ENCODE data around the gene DOK1.

DOK1 gene

DNA sequence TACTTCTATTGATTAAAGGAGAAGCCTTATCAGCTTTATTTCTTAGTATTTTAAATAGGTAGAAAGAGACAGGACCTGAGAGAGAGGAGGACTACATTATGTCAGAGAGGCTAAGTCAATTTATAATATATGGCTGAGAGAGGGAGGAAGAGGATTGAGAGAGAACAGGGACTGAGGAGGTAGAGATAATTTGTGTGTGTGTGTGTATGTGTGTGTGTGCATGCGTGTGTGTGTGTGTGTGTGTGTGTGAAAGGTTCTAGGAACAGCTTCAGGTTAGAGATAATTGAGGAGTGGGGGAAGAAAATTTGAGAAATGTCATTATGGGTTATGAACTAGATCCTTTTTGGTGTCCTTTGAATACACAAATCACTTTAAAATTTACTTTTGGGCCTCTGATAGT is 15.2 kb downstream of the DOK1 start:
- DNase-seq (ENCODE audit: low spot score) = no peak

- DNase-seq (ENCODE audit: low spot score) = no peak
Measured at GRCh38 chr2:74571058-74571457, 16.5 kb downstream of the DOK1 start.

- no peak for DNase-seq (ENCODE audit: low spot score)
Measured at GRCh38 chr2:74572178-74572925, 17.8 kb downstream of the DOK1 start.

- no peak for DNase-seq (ENCODE audit: low spot score)
Measured at GRCh38 chr2:74573747-74574562, 19.4 kb downstream of the DOK1 start.

DNA sequence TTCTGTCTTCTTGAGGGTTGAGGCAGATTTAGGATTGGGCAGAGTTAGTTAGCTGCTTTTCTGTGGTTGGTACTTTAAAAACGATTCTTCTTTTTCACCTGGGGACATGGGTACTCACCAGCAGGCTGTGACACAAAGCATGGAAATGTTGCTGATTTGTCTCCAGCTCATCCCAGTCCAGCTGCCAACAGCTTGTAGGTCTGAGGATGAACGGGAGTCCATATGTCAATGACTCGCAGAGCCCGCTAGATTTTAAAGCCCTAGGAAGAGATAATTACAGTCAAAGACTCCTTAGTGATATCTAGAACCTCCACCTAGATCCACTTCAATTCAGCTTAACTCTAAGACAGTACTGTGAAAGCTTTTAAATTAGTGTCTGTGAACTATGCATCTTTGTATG is 20.8 kb downstream of the DOK1 start:
- no peak for DNase-seq (ENCODE audit: low spot score)

DNA sequence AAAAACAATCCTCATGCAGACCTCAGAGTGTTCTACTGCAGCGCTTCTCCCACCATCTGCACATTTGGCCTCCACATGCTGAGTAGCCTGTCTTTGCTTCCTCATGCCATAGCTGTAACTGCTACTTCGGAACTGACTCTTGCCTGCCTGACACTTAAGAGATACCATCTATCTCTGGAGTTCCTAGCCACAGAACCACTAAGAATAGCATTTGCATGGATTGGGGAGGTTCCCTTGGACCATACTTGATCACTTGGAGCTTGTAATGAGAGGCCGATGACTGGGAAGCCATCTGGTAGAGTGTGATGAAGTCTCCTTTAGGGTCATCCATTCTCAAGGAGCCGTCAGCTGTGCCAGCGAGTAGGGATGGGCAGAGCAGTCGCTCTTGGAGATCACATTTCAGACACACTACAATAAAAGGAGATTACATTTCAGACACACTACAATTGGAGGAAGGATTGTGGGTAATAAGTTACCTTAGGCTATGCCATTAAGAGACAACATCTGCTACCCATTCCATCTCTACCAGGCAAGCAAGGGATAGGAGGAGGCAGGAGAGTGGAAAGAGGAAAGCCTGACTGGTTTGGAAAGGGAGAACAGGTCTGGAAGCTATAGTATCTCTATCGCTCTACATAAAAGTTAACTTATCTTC is 21.8 kb downstream of the DOK1 start:
- no peak for DNase-seq (ENCODE audit: low spot score)

DNA sequence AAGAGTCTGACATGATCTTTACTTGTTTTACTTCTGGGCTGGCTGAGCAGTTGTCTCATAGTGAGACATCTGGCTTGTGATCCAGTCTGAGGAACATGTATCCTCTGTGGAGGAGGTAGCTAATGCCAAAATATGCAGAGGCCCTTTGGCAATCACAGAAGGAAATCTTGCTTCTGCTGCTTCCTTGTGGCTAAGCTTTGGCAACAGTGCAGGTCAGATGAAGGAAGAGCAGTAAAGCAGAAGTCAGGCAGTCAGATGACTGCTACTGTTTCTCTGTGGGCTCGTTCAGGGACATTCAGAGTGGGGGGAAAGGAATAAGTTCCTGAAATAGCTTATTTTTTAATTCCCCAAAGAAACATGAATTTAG is 22.3 kb downstream of the DOK1 start:
- no peak for DNase-seq (ENCODE audit: low spot score)

DNA sequence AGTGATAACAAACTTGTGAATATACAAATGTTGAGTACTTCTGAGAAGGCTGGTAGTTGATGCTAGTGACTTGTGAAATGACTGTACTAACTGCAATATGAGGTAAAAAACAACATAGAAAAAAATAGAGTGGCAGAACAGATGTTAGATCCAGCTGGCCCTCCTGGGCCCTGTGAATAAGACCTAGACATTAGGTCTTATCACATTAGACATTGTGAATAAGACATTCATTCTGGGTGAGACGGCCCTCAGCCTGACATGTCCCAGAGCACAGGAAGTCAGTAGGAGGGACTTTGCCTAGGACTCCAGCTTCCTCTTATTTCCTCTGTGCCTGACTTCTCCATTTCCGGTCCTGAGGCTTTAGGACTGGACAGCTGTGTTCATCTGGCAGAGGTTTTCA is 22.9 kb downstream of the DOK1 start:
- DNase-seq (ENCODE audit: low spot score) = peak; percentile 48

DNA sequence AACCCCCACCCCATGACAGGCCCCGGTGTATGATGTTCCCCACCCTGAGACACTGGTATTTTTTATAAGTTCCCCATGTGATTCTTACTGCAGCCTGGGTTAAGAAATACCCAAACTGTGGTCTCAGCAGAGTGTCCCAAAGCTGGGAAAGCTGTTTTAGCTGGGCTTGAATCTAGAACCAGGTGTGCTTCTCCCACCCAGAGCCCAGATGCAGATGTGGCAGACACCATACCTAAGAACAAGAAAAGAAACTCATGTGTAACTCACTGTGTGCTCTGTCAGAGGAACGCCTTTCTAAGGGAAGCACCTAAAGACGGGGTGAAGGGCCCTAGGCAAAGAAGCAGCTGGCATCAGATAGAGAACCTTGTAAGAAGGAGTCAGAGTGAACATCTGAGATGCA is 23.9 kb downstream of the DOK1 start:
- DNase-seq (ENCODE audit: low spot score) = no peak

DNA sequence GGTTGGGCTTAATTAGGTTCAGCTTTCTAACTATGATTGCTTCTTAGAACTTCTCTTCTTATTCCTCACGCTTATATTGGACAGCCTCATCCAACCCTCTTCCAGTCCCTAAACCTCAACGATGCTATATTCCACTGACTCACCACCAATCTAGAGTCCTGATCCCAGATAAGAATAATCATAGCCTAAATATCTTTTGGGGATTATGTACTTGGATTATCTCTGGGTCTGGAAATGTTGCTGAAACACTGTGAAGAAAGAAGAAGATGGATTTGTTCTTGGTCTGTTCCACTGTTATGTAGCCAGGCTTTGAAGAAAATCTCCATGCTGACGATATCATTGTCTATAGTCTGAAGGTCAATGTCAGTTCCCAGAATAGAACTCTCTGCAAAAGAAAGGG is 26.9 kb downstream of the DOK1 start:
- DNase-seq (ENCODE audit: low spot score) = no peak

DNA sequence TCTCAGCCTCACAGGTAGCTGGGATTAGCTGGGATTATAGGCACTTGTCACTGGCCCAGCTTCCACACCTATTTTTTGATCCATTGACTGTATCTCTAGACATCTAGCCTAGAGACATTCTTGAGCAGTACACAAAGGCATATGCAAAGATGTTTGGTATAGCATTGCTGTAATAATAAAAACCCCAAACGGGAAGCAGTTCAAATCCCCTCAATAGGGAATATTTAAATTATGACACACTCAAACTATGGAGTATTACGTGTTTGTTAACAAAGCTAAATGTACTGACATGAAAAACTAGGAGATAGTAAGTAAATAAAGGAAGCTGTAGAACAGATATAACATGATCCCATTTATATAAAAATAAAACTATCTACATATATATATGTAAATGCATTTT is 27.7 kb downstream of the DOK1 start:
- DNase-seq (ENCODE audit: low spot score) = no peak

DNA sequence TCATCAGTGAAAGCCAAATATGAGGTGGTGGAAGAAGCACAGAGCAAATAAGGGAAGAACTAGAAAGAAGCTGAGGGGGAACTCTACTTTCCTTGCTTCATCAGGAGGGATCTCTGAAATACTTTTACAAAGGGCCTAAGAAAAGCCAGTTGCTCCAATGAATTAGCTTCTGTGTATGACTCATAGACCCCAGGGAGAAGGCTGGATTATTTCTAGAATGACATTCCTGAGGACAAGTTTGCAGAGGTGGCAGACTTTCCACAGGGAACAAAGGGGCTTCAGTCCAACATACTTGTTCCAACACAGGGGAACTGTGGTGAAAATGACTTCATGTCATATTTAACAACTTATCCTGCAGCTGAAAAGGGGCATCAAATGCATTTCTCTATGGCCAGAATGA is 29.0 kb downstream of the DOK1 start:
- DNase-seq (ENCODE audit: low spot score) = peak; percentile 61

- DNase-seq (ENCODE audit: low spot score) = no peak
Measured at GRCh38 chr2:74584088-74584645, 29.6 kb downstream of the DOK1 start.

DNA sequence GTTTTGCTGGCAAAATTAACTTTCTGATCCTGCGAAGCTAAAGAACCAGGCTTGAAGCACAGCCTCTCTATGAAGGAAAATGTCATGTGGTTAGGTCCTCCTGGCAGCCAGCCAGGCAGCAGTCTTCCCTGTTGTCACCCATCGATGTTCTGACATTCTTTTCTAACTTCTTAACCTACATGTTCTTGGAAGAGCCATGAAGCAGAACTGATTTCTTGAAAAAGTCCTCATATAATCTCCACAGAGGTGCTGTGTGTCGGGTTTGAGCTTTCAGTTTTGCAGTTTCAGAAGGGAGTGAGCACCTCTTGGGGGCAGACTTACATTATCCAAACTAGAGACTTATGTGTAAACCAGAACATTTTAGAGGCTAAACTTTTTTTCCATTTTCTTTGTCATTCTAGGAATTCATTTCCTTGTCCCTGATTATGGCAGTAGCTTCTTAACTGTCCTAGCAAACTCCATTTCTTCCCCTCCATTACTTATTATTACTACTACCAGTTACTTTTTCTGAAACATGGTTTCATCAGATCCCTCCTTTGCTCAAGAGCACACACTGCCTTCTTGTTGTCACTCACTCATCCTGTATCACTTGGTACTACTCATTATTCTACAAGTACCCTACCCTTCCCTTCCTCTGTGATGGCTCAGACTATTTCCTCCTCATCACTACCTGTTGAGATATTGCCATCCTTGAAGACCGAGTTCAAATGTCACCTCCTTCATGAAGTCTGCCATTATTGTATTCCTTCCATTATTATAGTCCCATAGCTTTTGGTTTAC is 31.1 kb downstream of the DOK1 start:
- no peak for DNase-seq (ENCODE audit: low spot score)

- peak; percentile 65 for DNase-seq (ENCODE audit: low spot score)
Measured at GRCh38 chr2:74587664-74588277, 33.3 kb downstream of the DOK1 start.

DNA sequence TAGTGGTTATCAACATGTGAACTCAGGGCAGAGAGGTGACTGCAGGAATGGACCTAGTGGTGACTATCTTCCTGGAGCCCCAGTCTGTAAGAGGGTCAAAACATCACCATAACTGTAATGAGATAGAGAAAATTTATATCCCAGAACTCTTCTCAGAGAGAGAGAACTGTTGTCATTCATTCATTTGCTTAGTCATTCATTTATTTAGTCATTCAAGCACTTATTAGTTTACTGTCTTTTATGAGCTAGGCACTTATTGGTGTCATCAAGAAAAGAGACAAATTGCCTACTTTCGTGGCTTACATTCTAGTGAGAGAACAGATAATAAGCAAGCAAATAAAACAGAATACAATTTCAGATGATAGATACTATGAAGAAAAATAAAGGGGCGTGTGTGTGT is 34.1 kb downstream of the DOK1 start:
- no peak for DNase-seq (ENCODE audit: low spot score)

DNA sequence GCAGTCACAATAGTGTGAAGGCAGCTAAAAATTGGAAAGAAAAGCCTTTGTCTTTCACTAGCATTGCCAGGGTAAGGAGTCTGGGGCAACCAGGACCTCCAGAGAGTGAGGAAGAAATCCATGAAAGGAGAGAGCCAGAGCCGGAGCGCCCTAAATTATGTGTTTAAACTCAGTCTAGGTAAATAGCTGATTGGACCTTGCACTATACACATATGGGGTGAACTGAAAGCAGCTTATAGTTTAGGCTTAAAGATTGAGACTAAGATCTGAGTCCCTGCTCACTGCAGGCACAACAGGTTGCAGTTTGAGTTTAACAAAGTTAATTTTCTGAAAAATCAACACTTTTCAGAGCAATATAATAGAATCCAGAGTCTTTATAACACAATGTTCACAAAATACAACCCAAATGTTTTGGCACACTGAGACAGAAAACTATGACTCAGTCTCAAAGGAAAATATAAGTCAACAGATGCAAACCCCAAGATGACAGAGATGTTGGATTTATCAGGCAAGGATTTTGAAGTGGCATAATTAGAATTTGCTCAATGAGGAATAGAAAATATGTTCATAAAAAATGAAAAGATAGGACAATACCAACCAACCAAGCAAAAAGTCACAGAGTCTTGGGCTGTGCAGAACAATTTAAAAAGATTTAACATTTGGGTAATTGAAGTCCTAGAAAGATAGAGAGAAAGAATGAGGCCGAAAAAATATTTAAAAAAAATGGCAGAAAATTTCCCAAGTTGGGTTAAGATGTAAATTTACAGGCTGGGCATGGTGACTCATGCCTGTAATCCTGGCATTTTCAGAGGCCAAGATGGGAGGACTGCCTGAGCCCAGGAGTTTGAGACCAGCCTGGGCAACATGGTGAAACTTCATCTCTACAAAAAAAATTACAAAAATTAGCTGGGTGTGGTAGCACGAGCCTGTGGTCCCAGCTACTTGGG is 39.6 kb downstream of the DOK1 start:
- no peak for DNase-seq (ENCODE audit: low spot score)

DNA sequence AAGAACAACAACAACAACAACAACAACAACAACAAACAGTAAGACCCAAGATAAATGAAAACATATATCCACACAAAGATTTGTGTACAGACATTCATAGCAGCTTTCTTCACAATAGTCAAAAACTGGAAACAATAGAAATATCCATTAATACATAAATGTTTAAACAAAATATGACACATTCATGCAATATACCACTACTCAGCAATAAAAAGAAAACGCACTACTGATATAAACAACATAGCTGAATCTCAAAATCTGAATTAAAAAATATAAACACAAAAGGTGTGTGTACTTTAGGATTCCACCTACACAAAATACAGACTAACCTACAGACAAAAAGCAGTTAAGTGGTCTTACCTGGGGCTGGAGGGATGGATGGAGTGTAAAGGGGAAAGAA is 42.1 kb downstream of the DOK1 start:
- no peak for DNase-seq (ENCODE audit: low spot score)

- no peak for DNase-seq (ENCODE audit: low spot score)
Measured at GRCh38 chr2:74597410-74597809, 42.9 kb downstream of the DOK1 start.

GRCh38 chr2:74599676-74600075 is 45.2 kb downstream of the DOK1 start:
- no peak for DNase-seq (ENCODE audit: low spot score)

All from hepatic stellate cell (primary cell).